H1 (cell line): ENCODE results near the gene EEPD1. TPM values are rescaled to one million over a fixed set of nuclear protein-coding genes. Genes with fewer than 3 reads are reported as not detected.

Experiments
- BACH1 ChIP-seq: IDR thresholded peaks from 2 replicates; pipeline ENCODE4 v1.6.1; 2012; ENCODE audit warnings: low read length, improper control_type of control experiment
- KDM5A ChIP-seq: fragments of 200-600 bp; IDR thresholded peaks from 2 replicates; pipeline ENCODE4 v1.7.1; 2012; ENCODE audit warnings: mild to moderate bottlenecking, low read length, inconsistent platforms, mixed read lengths
- MAFK ChIP-seq: IDR thresholded peaks from 2 replicates; pipeline ENCODE4 v1.6.1; 2012; ENCODE audit warnings: low read depth, mild to moderate bottlenecking, improper control_type of control experiment, low read length
- polyA plus RNA-seq, 7 experiments: library from polyadenylated mRNA; depleted of rRNA in 3 of 7; stranded (reverse) in 5 of 7; unstranded in 2 of 7; fragments of >200 nt in 5 of 7; fragments of 200-250 nt in 2 of 7; gene quantifications; 1 replicate in 5 of 7; 2 replicates in 1 of 7; 4 replicates in 1 of 7; pipeline versions ENCODE4 v1.2.1 to v1.2.3, GENCODE V29; 2011 to 2013; ENCODE audit warnings: missing spikeins in 2 of 7, mixed read lengths in 2 of 7
- total RNA-seq: library from RNA; stranded (reverse); fragmentation: NEBNext Ultra II Directional; extraction: Animal tissue kit (Norgen Biotek cat#: 25700); gene quantifications from 2 replicates; pipeline ENCODE4 v1.2.1, GENCODE V29; 2021

EEPD1 gene
- total and polyA plus RNA-seq, 2 of the 8 experiments (the other 6 are each of a cell fraction or from before 2014, with no cell fraction given) = 3.1 to 7.8 TPM

- TF ChIP-seq MAFK (no peak), KDM5A (no peak), BACH1 (no peak)
Observed at GRCh38 chr7:36208426-36208825, 55.4 kb downstream of the EEPD1 start (continued).
